GM06990 (cell line): ENCODE measurements around the gene SLC25A25.
"Not testable (repeated sequence)": the region's sequence is repeated elsewhere in the genome, so short reads cannot be mapped to it uniquely, and the experiment has no call there.

Experiments used
- DNase-seq: peaks from one replicate; pipeline ENCODE4 v3.0.0-alpha.2; 2011; ENCODE audit not compliant: insufficient read length; ENCODE audit errors: extremely low read depth
- H3K27me3 ChIP-seq: replicated peaks from 2 replicates; pipeline ENCODE4 v1.6.0; 2011; ENCODE audit warnings: low read length; ENCODE audit not compliant: control insufficient read depth, insufficient read depth
- H3K36me3 ChIP-seq: 2 replicates; pipeline ENCODE4 v1.5.1; 2011; ENCODE audit warnings: low read length; ENCODE audit not compliant: control insufficient read depth, insufficient read depth
- H3K4me3 ChIP-seq: replicated peaks from 2 replicates; pipeline ENCODE4 v1.5.1; 2011; ENCODE audit warnings: low read depth, mild to moderate bottlenecking, control low read depth, low read length
- TF ChIP-seq, protein P1 (sequence below): IDR thresholded peaks from 2 replicates; pipeline ENCODE4 v1.5.1; 2011; ENCODE audit warnings: low read length, control low read depth, mild to moderate bottlenecking, inconsistent platforms; ENCODE audit not compliant: insufficient read depth, poor library complexity, severe bottlenecking

Gene SLC25A25

DNA sequence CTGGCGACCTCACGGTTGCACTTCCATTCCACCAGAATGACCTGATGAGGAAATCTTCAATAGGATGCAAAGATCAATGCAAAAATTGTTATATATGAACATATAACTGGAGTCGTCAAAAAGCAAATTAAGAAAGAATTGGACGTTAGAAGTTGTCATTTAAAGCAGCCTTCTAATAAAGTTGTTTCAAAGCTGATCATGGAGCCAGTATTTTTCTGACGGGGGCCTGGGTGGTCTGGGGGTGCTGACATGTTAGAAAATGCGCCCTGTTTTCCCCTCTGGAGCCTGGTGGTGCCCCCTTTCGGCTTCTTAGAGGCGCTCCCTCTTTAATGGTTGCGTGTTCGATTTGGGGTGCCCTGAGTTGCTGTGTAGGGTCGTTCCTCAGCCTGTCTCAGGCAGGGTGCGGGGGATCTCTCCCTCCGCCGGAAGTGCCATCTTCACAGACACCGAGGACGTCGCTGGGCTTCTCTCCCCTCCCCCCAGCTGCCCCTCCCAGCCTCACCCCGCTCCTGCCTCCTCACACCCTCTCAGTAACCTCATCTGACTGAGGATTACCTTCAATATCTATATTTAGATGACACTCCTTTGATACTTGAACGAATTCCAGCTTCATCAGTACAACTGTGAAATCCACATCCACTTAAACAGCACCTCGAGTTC lies 41.1 kb downstream of the SLC25A25 start:
- TF ChIP-seq, protein P1, sequence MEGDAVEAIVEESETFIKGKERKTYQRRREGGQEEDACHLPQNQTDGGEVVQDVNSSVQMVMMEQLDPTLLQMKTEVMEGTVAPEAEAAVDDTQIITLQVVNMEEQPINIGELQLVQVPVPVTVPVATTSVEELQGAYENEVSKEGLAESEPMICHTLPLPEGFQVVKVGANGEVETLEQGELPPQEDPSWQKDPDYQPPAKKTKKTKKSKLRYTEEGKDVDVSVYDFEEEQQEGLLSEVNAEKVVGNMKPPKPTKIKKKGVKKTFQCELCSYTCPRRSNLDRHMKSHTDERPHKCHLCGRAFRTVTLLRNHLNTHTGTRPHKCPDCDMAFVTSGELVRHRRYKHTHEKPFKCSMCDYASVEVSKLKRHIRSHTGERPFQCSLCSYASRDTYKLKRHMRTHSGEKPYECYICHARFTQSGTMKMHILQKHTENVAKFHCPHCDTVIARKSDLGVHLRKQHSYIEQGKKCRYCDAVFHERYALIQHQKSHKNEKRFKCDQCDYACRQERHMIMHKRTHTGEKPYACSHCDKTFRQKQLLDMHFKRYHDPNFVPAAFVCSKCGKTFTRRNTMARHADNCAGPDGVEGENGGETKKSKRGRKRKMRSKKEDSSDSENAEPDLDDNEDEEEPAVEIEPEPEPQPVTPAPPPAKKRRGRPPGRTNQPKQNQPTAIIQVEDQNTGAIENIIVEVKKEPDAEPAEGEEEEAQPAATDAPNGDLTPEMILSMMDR = no peak
- no peaks in the 10 kb centered on the region for H3K27me3 ChIP-seq
- no peak overlapping the region for H3K4me3 ChIP-seq
- peaks cover 31% of the 10 kb centered on the region for H3K36me3 ChIP-seq
- no peak for DNase-seq

DNA sequence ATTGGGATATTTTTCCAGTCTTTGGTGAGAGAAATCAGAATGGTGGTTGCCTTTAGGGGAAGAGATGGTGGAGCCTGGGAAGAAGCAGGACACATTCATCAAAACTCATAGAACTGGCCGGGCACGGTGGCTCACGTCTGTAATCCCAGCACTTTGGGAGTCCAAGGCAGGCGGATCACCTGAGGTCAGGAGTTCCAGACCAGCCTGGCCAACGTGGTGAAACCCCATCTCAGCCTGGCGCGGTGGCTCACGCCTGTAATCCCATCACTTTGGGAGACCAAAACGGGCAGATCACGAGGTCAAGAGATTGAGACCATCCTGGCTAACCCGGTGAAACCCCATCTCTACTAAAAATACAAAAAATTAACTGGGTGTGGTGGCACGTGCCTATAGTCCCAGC lies 43.7 kb downstream of the SLC25A25 start:
- H3K4me3 ChIP-seq = not testable (repeated sequence)
- H3K36me3 ChIP-seq = peaks cover 16% of the 10 kb centered on the region

DNA sequence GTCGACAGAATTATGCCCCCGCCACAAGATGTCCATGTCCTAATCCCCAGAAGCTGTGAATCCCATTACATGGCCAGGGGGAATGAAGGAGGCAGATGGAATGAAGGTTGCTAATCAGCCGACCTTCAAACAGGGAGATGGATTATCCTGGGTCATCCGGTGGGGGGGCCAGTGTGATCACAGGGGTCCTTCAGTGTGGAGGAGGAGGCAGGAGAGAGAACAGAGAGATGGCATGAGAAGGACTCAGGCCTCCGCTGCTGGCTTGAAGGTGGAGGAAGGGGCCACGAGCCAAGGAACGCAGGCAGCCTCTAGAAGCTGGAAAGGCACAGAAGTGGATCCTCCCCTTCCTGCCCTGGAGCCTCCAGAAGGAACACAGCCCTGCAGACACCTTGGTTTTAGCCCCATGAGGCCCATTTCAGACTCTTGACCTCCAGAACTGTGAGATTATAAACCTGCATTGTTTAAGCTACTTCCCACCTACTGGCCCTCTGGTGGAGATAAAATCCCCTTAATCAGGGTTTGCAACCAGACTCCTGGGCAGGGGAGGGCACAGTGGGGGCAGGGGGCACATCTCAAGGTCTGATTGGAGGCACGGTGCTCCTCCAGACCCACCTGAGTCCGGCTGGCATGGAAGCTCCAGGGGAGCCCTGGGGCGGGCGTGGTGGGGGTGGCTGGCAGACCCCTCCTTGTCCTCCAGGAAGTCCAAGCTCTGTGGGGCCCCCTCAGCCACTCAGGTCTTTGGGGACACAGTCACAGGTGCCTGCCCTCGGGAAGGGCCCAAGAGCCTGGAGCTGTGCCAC lies 45.7 kb downstream of the SLC25A25 start:
- no peaks in the 10 kb centered on the region for H3K27me3 ChIP-seq
- H3K4me3 ChIP-seq = no peak overlapping the region
- peaks cover 4% of the 10 kb centered on the region; the same call in 1 of the 2 replicates for H3K36me3 ChIP-seq
- DNase-seq = no peak
- TF ChIP-seq, protein P1 = no peak

More for the DNA sequence above, 43.7 kb downstream of the SLC25A25 start:
- H3K27me3 ChIP-seq, DNase-seq: not testable (repeated sequence)

DNA sequence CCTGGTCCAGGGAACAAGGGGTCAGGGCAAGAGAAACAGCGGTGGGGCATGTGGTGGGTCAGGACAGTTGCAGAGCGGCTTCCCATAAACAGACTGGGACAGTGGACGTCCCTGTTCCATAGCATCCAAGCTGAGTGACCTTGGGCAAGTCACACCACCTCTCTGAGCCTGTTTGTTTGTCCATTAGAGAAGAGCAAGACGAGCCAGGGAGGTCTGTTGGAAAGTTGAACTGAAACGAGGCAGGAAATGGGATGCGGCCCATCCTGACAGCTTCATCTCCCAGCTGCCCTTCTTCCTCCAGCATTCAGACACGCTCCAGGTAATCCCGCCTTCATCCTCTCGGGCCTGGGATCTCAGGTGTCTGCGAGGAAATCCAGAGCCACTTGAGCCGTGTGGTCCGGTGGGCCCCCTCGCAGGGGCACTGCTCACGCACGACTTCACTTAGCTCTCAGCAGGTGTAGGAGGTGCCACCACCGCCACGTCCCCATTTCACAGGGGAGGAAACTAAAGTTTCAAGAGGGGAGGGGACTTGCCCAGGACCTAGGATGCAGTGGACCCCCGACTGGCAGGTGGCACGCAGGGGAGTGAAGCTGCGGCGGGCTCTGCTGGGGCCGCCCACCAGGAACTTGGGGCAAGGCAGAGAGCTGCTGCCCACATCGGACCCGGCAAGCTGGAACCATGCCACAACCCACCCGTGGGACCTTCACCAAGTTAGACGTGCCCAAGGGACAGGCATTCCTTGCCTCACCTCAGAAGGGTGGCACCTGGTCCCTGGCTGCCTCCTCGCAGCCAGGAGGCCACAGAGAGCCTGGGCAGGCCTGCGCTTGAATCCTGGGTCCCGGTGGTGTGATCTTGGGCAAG lies 46.5 kb downstream of the SLC25A25 start:
- Histone ChIP-seq H3K4me3 (no peak overlapping the region), H3K36me3 (peaks cover 4% of the 10 kb centered on the region; the same call in 1 of the 2 replicates), H3K27me3 (no peaks in the 10 kb centered on the region)
- DNase-seq = no peak
- TF ChIP-seq, protein P1 = no peak

DNA sequence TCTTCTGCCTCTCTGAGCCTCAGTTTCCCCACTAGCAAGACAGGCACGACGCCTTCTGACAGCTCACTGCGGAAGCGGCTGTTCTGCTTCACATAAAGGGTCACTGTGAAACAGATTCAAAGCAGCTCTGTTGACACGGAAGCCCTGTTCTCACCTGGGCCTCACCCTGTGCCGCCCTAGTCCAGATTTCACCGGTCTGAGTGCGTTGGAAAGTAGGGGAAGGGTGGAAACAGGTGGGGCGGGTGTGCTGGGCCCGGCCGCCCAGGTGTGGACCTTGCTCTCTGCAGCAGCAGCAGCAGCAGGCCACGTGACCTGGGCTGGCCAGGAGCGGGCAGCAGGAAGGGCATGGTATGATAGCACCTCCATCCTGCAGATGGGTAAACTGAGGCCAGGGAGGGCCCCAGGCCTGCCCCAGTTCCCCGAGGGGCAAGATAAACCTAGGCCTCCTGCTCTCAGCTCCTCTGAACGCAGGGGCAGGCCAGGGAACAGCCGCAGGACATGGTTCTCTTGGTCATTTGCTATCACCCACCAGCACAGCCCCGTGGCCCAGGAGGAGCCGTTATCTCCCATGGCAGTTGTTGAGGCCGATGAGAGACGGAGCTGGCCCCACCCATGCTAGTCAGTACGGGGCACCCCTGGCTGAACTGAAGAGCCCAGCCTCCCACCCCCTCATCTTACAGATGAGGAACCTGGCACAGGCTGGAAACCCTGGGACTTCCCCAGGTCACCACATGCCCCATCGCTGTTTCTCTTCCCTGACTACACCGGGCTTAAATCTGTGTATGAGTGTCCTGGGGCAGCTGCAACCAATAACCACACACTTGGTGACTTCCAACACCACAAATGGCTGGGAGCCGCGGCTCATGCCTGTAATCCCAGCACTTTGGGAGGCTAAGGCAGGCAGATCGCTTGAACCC lies 47.4 kb downstream of the SLC25A25 start:
- H3K4me3 ChIP-seq = no peak overlapping the region
- H3K27me3 ChIP-seq = no peaks in the 10 kb centered on the region
- TF ChIP-seq, protein P1 = no peak
- DNase-seq = peak; percentile 71
- H3K36me3 ChIP-seq = peaks cover 1% of the 10 kb centered on the region; the same call in 1 of the 2 replicates
